GOT3 (cell line): ENCODE measurements around the gene CD163L1.
"Not testable (repeated sequence)": the region's sequence is repeated elsewhere in the genome, so short reads cannot be mapped to it uniquely, and the experiment has no call there.

ENCODE experiments used
- DNase-seq: peaks from one replicate; lab custom pipeline; 2025; ENCODE audit warnings: mixed read lengths; lab: John Stamatoyannopoulos, UW

Gene CD163L1

GRCh38 chr12:7444076-7444475 lies at the start of gene CD163L1:
TSS of gene CD163L1 (minus strand) at chr12:7444153. CDS start at chr12:7444127, 26 bp downstream.
- no peak for DNase-seq

- DNase-seq = no peak
Observed at GRCh38 chr12:7493006-7493405, 49.1 kb upstream of the CD163L1 start.

- DNase-seq = no peak
Observed at GRCh38 chr12:7486512-7486911, 42.6 kb upstream of the CD163L1 start.

GRCh38 chr12:7485095-7485494 lies 41.1 kb upstream of the CD163L1 start:
- DNase-seq = no peak

GRCh38 chr12:7483343-7483742 lies 39.4 kb upstream of the CD163L1 start:
- no peak for DNase-seq

GRCh38 chr12:7479771-7480170 lies 35.8 kb upstream of the CD163L1 start:
- DNase-seq = no peak

GRCh38 chr12:7472060-7472459 lies 28.1 kb upstream of the CD163L1 start:
- DNase-seq = no peak

GRCh38 chr12:7460375-7461259 lies 16.7 kb upstream of the CD163L1 start:
- peak; percentile 32 for DNase-seq

- no peak for DNase-seq
Observed at GRCh38 chr12:7459973-7460372, 16.0 kb upstream of the CD163L1 start.

GRCh38 chr12:7451756-7452155 lies 7.8 kb upstream of the CD163L1 start:
- DNase-seq = no peak

GRCh38 chr12:7450667-7451066 lies 6.7 kb upstream of the CD163L1 start:
- no peak for DNase-seq

- DNase-seq = no peak
Observed at GRCh38 chr12:7448099-7448498, 4.1 kb upstream of the CD163L1 start.

GRCh38 chr12:7444537-7444936 lies 584 bp upstream of the CD163L1 start:
- DNase-seq = no peak

- DNase-seq = no peak
Observed at GRCh38 chr12:7441216-7441615, 2.7 kb downstream of the CD163L1 start.

GRCh38 chr12:7439579-7440505 lies 4.1 kb downstream of the CD163L1 start:
- DNase-seq = no peak

GRCh38 chr12:7438291-7438995 lies 5.5 kb downstream of the CD163L1 start:
- DNase-seq = not testable (repeated sequence)

GRCh38 chr12:7437494-7437893 lies 6.5 kb downstream of the CD163L1 start:
- not testable (repeated sequence) for DNase-seq

GRCh38 chr12:7434670-7435069 lies 9.3 kb downstream of the CD163L1 start:
- DNase-seq = no peak

GRCh38 chr12:7433276-7433822 lies 10.6 kb downstream of the CD163L1 start:
- DNase-seq = no peak

- no peak for DNase-seq
Observed at GRCh38 chr12:7431993-7432685, 11.8 kb downstream of the CD163L1 start.

GRCh38 chr12:7411343-7411742 lies 32.6 kb downstream of the CD163L1 start:
- no peak for DNase-seq
